Osteoblast (primary cell): ENCODE results near the gene MRE11. TPM values are rescaled to one million over a fixed set of nuclear protein-coding genes. Genes with fewer than 3 reads are reported as not detected.

ENCODE experiments used
- DNase-seq: peaks from one replicate; pipeline ENCODE4 v3.0.0; 2011; ENCODE audit warnings: low spot score, mixed read lengths; ENCODE audit not compliant: insufficient read length; ENCODE audit errors: missing footprints
- H2AFZ ChIP-seq: 2 replicates; pipeline ENCODE4 v1.6.0; 2011; ENCODE audit warnings: mild to moderate bottlenecking, low read length
- H3K27ac ChIP-seq: 2 replicates; pipeline ENCODE4 v1.5.1; 2011; ENCODE audit warnings: mild to moderate bottlenecking, low read depth, low read length, moderate library complexity
- H3K27me3 ChIP-seq: 2 replicates; pipeline ENCODE4 v1.6.0; 2012; ENCODE audit warnings: mild to moderate bottlenecking, control low read depth, inconsistent platforms, low read length, moderate library complexity; ENCODE audit not compliant: insufficient read depth
- H3K36me3 ChIP-seq: 2 replicates; pipeline ENCODE4 v1.5.1; 2011; ENCODE audit warnings: mild to moderate bottlenecking, low read length, control low read depth, moderate library complexity; ENCODE audit not compliant: insufficient read depth
- H3K4me1 ChIP-seq: 2 replicates; pipeline ENCODE4 v1.5.1; 2011; ENCODE audit warnings: mild to moderate bottlenecking, low read length, control low read depth, moderate library complexity; ENCODE audit not compliant: insufficient read depth
- H3K4me2 ChIP-seq: 2 replicates; pipeline ENCODE4 v1.6.0; 2011; ENCODE audit warnings: mild to moderate bottlenecking, low read length; ENCODE audit not compliant: insufficient read depth
- H3K4me3 ChIP-seq: fragments of 200-600 bp; sonication (generic); 3 replicates; pipeline ENCODE4 v1.5.1; 2012; ENCODE audit warnings: mild to moderate bottlenecking, low read length, inconsistent platforms; ENCODE audit not compliant: insufficient read depth
- H3K79me2 ChIP-seq: 2 replicates; pipeline ENCODE4 v1.6.0; 2012; ENCODE audit warnings: mild to moderate bottlenecking, low read length, control low read depth, inconsistent platforms; ENCODE audit not compliant: insufficient read depth
- H3K9me3 ChIP-seq: 2 replicates; pipeline ENCODE4 v1.5.1; 2011; ENCODE audit warnings: low read depth, low read length, control low read depth
- H4K20me1 ChIP-seq: 2 replicates; pipeline ENCODE4 v1.6.0; 2012; ENCODE audit warnings: mild to moderate bottlenecking, low read length, control low read depth; ENCODE audit not compliant: insufficient read depth
- CTCF ChIP-seq: IDR thresholded peaks from 2 replicates; pipeline ENCODE4 v1.5.1; 2011; ENCODE audit warnings: mild to moderate bottlenecking, low read depth, low read length, moderate library complexity; ENCODE audit errors: extremely low read depth
- total RNA-seq: library from RNA; depleted of rRNA; stranded (reverse); fragments of >200 nt; gene quantifications from 2 replicates; pipeline ENCODE4 v1.2.3, GENCODE V29; 2012

MRE11 gene
- total RNA-seq, 1 donor, result 10.1 TPM

GRCh38 chr11:94526645-94527438 lies 33.2 kb upstream of the MRE11 start:
- Histone ChIP-seq H3K27ac (no peak overlapping the region), H3K9me3 (no peaks in the 10 kb centered on the region), H3K4me1 (peaks cover 12% of the 10 kb centered on the region), H3K4me3 (no peak overlapping the region), H2AFZ (no peak overlapping the region), H3K27me3 (no peaks in the 10 kb centered on the region), H3K79me2 (no peaks in the 10 kb centered on the region), H4K20me1 (no peaks in the 10 kb centered on the region), H3K36me3 (no peaks in the 10 kb centered on the region), H3K4me2 (peak overlapping the region; percentile 12)
- no peak for DNase-seq
- TF ChIP-seq CTCF, result no peak

- Histone ChIP-seq H3K4me2 (peak overlapping the region; percentile 12), H3K36me3 (no peaks in the 10 kb centered on the region), H3K4me3 (no peak overlapping the region), H2AFZ (peak overlapping the region; percentile 20), H3K9me3 (no peaks in the 10 kb centered on the region), H3K79me2 (no peaks in the 10 kb centered on the region), H4K20me1 (no peaks in the 10 kb centered on the region), H3K27ac (no peak overlapping the region), H3K27me3 (no peaks in the 10 kb centered on the region), H3K4me1 (peaks cover 12% of the 10 kb centered on the region)
- no peak for TF ChIP-seq CTCF
- DNase-seq, result no peak
These were observed 32.1 kb upstream of the MRE11 start for GRCh38 chr11:94525546-94526324.

GRCh38 chr11:94524341-94524740 lies 30.7 kb upstream of the MRE11 start:
- DNase-seq, result no peak

More at GRCh38 chr11:94524341-94524740, 30.7 kb upstream of the MRE11 start:
- no peak for TF ChIP-seq CTCF
- H3K79me2 ChIP-seq, result no peaks in the 10 kb centered on the region
- H3K4me3 ChIP-seq, result no peak overlapping the region
- no peaks in the 10 kb centered on the region for H3K36me3 ChIP-seq
- no peaks in the 10 kb centered on the region for H4K20me1 ChIP-seq
- H3K27ac ChIP-seq, result no peak overlapping the region
- no peak overlapping the region for H2AFZ ChIP-seq
- H3K9me3 ChIP-seq, result no peaks in the 10 kb centered on the region
- peaks cover 12% of the 10 kb centered on the region for H3K4me1 ChIP-seq
- H3K4me2 ChIP-seq, result no peak overlapping the region
- no peaks in the 10 kb centered on the region for H3K27me3 ChIP-seq
